HCT116 (cell line): ENCODE results near the gene GPC1.

ENCODE experiments used
- CEBPB ChIP-seq: IDR thresholded peaks from 2 replicates; pipeline ENCODE4 v1.6.1; 2012; ENCODE audit warnings: low read depth
- EGR1 ChIP-seq: IDR thresholded peaks from 2 replicates; pipeline ENCODE4 v1.6.1; 2012; ENCODE audit warnings: low read depth
- ELF1 ChIP-seq: IDR thresholded peaks from 2 replicates; pipeline ENCODE4 v1.6.1; 2012; ENCODE audit warnings: low read depth, borderline replicate concordance
- EZH2 ChIP-seq: fragments of 200-600 bp; sonication (generic); IDR thresholded peaks from 2 replicates; pipeline ENCODE4 v1.6.1; 2017; ENCODE audit warnings: antibody characterized with exemption, mixed run types
- EZH2phosphoT487 ChIP-seq: fragments of 200-600 bp; IDR thresholded peaks from 2 replicates; pipeline ENCODE4 v1.6.1; 2018; ENCODE audit warnings: antibody characterized with exemption, borderline replicate concordance
- FOSL1 ChIP-seq: IDR thresholded peaks from 2 replicates; pipeline ENCODE4 v1.6.1; 2012; ENCODE audit warnings: low read depth
- POLR2A ChIP-seq: IDR thresholded peaks from 2 replicates; pipeline ENCODE4 v1.7.0; 2011; ENCODE audit warnings: borderline replicate concordance; ENCODE audit not compliant: insufficient read depth, insufficient read length; ENCODE audit errors: extremely low read depth
- SP1 ChIP-seq: IDR thresholded peaks from 2 replicates; pipeline ENCODE4 v1.6.1; 2012; ENCODE audit warnings: low read depth
- TCF7L2 ChIP-seq: IDR thresholded peaks from 2 replicates; pipeline ENCODE4 v1.7.0; 2011; ENCODE audit warnings: borderline replicate concordance, inconsistent platforms; ENCODE audit not compliant: insufficient read depth, insufficient read length; ENCODE audit errors: extremely low read depth
- TF ChIP-seq, protein P1 (sequence below), 3 experiments: fragments of 200-600 bp in 1 of 3; sonication (generic) in 1 of 3; IDR thresholded peaks in 2 of 3; conservative IDR thresholded peaks in 1 of 3; 2 replicates each; pipeline ENCODE4 v1.5.1; 2012 to 2017; ENCODE audit warnings: low read depth in 2 of 3, low read length in 2 of 3, antibody characterized with exemption in 1 of 3, borderline replicate concordance in 1 of 3, control low read depth in 1 of 3, mild to moderate bottlenecking in 1 of 3, mixed read lengths in 1 of 3, mixed run types in 1 of 3, moderate library complexity in 1 of 3; ENCODE audit not compliant: insufficient read depth in 1 of 3
- TF ChIP-seq, protein P2 (sequence below): IDR thresholded peaks from 2 replicates; pipeline ENCODE4 v1.6.1; 2011; ENCODE audit warnings: mild to moderate bottlenecking, low read length, moderate library complexity; ENCODE audit not compliant: insufficient replicate concordance; ENCODE audit errors: extremely low read depth
- TF ChIP-seq, protein P3 (sequence below): IDR thresholded peaks from 2 replicates; pipeline ENCODE4 v1.6.1; 2012
- TF ChIP-seq, protein P4 (sequence below): IDR thresholded peaks from 2 replicates; pipeline ENCODE4 v1.6.1; 2012; ENCODE audit warnings: low read depth

DNA sequence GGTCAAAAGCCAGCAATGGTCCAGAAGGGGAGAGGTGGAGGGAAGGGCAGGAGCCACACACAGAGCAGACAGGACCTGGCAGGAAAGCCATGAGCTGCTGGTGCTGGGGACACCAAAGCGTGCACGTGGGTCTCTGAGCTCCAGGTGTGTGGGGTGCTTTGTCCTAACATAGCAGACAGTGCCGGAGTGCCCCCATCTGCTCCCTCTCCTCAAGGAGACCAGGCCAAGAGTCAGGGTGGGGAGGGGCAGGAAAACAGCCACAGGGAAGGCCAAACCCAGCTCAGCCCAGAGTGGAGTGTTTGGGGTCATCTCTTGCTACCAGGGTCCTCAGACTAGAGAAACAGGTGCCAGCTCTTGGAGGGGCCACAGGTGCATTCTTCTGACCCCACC, 4.2 kb upstream of the GPC1 start:
- TF ChIP-seq EZH2phosphoT487 (no peak), FOSL1 (no peak), POLR2A (no peak), EGR1 (no peak), CEBPB (no peak), TCF7L2 (no peak), EZH2 (no peak), ELF1 (no peak), SP1 (no peak)
- TF ChIP-seq, protein P1, sequence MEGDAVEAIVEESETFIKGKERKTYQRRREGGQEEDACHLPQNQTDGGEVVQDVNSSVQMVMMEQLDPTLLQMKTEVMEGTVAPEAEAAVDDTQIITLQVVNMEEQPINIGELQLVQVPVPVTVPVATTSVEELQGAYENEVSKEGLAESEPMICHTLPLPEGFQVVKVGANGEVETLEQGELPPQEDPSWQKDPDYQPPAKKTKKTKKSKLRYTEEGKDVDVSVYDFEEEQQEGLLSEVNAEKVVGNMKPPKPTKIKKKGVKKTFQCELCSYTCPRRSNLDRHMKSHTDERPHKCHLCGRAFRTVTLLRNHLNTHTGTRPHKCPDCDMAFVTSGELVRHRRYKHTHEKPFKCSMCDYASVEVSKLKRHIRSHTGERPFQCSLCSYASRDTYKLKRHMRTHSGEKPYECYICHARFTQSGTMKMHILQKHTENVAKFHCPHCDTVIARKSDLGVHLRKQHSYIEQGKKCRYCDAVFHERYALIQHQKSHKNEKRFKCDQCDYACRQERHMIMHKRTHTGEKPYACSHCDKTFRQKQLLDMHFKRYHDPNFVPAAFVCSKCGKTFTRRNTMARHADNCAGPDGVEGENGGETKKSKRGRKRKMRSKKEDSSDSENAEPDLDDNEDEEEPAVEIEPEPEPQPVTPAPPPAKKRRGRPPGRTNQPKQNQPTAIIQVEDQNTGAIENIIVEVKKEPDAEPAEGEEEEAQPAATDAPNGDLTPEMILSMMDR (IDR thresholded peaks at IDR 0.05 in 2 of 3, conservative IDR thresholded peaks at IDR 0.05 in 1 of 3; ENCODE audit: borderline replicate concordance in 1 of 3, insufficient read depth in 1 of 3, low read depth in 2 of 3, low read length in 2 of 3), result no peak
- TF ChIP-seq, protein P2, sequence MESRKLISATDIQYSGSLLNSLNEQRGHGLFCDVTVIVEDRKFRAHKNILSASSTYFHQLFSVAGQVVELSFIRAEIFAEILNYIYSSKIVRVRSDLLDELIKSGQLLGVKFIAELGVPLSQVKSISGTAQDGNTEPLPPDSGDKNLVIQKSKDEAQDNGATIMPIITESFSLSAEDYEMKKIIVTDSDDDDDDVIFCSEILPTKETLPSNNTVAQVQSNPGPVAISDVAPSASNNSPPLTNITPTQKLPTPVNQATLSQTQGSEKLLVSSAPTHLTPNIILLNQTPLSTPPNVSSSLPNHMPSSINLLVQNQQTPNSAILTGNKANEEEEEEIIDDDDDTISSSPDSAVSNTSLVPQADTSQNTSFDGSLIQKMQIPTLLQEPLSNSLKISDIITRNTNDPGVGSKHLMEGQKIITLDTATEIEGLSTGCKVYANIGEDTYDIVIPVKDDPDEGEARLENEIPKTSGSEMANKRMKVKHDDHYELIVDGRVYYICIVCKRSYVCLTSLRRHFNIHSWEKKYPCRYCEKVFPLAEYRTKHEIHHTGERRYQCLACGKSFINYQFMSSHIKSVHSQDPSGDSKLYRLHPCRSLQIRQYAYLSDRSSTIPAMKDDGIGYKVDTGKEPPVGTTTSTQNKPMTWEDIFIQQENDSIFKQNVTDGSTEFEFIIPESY, result no peak
- TF ChIP-seq, protein P3, sequence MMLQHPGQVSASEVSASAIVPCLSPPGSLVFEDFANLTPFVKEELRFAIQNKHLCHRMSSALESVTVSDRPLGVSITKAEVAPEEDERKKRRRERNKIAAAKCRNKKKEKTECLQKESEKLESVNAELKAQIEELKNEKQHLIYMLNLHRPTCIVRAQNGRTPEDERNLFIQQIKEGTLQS, result no peak
- TF ChIP-seq, protein P4, sequence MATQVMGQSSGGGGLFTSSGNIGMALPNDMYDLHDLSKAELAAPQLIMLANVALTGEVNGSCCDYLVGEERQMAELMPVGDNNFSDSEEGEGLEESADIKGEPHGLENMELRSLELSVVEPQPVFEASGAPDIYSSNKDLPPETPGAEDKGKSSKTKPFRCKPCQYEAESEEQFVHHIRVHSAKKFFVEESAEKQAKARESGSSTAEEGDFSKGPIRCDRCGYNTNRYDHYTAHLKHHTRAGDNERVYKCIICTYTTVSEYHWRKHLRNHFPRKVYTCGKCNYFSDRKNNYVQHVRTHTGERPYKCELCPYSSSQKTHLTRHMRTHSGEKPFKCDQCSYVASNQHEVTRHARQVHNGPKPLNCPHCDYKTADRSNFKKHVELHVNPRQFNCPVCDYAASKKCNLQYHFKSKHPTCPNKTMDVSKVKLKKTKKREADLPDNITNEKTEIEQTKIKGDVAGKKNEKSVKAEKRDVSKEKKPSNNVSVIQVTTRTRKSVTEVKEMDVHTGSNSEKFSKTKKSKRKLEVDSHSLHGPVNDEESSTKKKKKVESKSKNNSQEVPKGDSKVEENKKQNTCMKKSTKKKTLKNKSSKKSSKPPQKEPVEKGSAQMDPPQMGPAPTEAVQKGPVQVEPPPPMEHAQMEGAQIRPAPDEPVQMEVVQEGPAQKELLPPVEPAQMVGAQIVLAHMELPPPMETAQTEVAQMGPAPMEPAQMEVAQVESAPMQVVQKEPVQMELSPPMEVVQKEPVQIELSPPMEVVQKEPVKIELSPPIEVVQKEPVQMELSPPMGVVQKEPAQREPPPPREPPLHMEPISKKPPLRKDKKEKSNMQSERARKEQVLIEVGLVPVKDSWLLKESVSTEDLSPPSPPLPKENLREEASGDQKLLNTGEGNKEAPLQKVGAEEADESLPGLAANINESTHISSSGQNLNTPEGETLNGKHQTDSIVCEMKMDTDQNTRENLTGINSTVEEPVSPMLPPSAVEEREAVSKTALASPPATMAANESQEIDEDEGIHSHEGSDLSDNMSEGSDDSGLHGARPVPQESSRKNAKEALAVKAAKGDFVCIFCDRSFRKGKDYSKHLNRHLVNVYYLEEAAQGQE, result no peak
